ENCODE data around the gene HUNK.
"Not testable (repeated sequence)": the region's sequence is repeated elsewhere in the genome, so short reads cannot be mapped to it uniquely, and the experiment has no call there.

Gene HUNK

DNA sequence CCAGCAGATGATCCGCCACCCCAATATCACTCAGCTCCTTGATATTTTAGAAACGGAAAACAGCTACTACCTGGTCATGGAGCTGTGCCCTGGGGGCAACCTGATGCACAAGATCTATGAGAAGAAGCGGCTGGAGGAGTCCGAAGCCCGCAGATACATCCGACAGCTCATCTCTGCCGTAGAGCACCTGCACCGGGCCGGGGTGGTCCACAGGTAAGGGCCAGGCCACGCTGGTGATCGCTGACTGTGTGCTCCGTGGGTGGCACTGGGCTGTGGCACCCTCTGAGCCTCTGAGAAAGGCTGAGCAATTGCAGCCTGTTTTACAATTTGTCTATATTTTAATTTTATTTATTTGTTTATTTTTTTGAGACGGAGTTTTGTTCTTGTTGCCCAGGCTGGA, 51.7 kb downstream of the HUNK start:
- no peak for DNase-seq

DNA sequence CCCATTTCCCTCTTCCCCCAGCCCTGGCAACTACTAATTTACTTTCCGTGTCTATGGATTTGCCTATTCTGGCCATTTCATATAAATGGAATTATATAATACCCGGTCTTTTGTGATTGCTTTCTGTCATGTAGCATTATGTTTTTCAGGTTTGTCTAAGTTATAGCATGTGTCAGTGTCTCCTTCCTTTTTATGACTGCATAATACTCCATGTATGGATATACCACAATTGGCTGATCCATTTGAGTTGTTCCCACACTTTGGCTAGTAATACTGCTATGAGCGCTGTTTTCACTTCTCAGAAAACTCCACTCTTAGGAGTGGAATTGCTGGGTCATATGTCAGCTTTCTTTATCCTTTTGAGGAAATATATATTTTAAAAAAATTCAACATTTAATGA, 53.7 kb downstream of the HUNK start:
- DNase-seq = no peak

DNA sequence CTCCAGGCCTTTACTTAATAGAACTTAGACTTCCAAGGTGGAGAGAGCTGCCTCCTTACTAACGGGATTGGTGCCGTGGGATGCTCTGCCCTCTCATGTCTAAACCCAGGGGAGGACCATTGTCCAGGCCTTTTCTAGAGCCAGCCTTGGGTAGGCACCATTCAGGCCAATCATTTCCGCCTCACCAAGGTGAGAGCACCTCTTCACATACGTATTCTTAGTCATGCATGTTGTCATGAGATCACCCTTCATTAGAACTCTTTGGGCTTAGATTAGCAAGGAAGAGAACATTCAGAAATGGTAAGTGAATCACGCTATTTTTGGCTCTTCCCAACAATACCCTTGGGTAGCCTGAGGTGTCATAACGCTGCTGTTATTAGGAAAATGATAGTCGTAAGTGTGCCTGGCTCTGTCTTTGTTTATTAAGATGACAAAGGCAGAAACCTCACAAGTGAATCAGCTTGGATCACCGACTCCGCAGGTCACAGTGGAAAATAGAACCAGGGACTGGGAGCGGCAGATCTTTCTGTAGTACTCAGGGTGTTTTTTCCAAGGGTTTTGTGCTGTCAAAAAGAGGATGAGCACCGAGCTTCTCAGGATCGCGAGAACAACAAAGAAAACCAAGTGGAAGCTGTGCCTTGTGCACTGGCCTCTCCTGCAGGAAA, 55.0 kb downstream of the HUNK start:
- DNase-seq = no peak

DNA sequence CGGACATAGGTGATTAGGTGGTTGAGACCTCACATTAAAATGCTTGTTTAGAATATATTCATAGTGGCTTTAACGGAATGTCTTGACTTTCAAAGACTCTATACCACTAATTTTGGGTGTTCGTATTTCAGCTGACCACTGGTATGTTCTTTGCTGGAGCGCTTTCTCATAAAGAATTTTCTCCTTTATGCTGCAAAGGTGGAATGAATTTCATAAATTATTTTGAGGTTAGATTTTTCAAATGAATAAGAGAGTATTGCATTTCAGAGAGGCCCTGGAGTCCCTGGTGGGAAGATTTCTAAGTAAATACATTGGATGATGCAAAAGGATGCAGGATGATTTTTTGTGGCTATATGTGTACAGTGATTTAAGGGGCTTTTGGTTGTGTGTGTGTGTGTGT, 55.8 kb downstream of the HUNK start:
- no peak for DNase-seq

DNA sequence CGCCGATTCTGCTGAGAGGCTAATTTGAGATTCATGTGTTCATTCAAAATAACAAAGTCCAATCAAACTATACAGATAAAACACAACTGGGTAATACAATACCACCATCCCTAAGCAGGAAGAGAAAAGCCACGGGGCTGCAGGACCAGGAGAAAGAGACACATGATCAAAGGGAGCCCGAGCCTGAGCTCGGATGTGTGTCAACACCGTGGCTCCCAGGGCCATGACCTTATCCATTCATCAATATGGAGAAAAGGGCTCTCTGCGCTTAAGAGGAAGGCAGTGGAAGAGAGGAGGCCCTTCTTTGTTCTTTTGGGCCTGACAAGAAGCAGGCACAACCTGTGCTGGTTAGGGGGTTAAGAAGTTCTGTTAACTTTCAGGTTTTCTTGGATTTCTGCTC, 56.7 kb downstream of the HUNK start:
- DNase-seq = no peak

DNA sequence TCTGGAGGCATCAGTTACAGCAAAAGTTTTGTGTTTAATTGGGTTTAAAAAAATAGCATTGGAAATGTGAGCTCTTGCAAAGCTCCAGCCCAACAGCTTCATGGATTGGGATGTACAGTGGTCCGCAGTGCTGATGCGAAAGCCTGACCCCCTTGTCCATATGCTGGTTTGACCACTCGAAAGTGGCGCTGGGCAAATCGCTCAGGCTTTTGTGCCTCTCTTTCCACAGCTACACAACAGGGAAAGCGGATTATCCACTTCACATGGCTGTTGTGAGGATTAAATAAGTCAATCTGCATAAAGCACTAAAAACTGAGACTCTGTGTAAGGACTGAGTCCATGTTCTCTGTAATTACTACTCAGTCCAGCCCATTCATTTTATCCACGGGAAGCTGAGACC, 57.2 kb downstream of the HUNK start:
- DNase-seq = no peak

DNA sequence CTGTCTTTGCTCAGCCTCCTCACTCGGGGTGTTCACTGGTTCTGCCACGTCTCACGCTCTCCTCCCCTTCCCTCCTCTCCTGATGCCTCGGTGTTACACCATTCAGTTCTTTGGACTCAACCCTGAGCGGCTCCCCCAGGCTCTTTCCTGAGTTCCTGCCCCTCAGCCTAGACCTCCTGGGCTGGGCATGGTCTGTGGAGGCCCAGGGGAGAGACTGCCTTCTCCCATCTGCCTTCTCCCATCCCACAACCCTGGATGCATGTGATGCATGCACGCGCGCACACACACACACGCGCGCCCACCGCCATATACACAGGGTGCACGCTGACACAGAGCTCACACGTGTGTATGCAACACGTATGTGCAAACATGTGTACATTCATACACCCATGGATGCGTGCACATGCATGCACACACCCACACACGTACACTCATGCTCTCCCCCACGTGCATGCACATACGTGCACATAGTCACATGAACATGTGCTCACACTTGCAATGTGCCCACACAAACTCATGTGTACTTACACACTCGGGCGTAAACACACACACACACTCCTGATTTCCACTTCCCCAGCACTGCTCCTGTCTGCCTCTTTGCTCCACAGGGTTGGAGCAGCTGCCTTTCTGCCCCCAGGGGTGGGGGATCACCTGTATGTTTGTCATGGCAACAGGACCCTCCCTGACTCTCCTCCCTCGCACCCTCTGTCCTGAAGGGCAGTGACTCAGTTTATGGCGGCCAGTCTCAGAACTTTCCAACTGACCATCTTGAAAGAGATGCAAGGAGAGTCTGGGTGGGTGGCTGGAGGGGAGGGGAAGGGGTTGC, 59.0 kb downstream of the HUNK start:
- DNase-seq = no peak

DNA sequence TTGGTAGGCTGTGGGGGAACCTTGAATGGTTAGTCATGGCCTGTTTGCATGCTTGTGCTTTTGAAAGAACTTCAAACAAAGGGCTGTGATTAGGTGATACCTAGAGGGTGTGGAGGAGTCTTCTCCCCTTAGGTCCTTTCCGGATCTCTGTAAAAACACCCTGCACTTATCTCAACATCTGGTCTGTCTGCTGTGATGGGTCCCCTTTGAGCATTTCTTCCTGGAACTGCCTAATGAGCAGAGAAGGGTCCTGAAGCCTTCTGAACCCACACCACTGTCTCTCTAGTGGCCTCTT, 59.6 kb downstream of the HUNK start:
- DNase-seq = no peak

DNA sequence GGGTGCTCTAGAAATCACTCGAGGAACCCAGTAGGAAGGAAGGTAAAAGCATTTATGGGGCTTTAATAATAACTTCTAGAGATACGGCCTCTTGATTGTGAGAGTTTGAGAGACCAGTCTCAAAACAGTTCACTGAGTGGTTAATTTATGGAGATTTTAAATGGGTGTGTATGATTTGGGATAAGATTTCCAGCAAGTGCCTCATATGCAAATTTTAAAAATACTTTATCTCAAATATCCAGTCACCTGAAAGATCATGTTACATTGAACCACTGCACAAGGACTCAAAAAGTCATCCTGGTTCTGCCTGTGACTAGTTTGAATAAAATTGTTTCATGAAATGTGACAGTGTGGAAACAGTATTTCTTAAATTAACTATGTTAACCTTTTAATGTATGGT, 64.5 kb downstream of the HUNK start:
- no peak for DNase-seq

DNA sequence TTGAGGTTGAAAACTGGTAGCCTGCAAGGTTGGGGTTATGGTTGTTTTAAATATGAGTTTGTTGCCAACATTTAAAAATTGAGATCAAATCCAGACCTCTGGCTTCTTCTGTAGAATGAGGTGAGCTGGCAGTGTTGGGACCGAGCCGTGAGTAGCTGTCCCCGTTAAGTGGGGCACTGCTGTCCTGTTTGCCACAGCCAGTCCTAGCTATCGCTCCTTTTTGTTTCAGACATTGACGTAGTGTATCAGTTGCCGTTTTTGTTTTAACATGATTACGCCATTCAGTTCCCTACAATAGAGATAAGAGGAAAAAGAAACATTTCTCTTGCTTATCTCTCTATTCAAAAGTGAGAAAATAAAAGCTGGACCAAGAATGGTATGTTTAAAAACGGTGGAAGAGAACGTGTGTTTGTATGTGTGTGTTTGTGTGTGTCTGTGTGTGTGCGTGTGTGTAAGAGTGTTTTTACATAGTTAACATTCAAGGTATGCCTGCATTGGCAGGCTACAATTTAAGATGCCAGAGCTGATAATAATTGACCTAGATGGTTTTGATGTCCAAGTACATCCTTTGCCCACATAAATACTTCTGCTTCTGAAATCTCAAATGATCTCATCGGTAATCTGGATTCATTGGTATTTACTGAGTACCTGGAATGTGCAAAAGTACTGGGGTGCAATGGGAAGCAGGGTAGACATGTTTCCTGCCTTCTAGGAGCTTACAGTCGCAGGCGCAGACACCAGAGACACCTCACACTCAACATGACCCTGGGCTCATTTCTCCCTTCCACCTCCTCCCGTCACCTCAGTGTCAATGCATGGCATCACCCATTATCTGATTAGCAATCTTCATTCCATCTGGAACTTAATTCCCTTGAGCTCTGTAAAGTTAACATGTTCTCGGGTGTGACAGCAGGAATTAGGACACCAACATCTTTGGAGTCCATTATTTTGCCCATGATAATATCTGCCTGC, 65.8 kb downstream of the HUNK start:
- DNase-seq = no peak

DNA sequence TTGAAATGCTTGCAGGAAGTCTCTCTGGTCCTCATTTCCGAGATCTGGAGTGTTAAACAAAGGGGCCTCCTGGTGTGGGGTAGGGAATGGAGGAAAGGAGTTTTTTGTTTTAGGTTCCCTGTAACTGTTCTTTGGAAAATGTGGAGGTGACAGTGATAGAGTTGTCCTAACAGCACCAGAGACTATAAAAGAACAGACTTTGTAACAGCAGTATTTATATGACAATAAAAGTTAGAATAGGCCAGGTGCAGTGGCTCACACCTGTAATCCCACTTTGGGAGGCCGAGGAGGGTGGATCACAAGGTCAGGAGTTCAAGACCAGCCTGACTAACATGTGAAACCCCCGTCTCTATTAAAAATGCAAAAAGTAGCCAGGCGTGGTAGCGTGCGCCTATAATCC, 68.9 kb downstream of the HUNK start:
- DNase-seq = no peak

DNA sequence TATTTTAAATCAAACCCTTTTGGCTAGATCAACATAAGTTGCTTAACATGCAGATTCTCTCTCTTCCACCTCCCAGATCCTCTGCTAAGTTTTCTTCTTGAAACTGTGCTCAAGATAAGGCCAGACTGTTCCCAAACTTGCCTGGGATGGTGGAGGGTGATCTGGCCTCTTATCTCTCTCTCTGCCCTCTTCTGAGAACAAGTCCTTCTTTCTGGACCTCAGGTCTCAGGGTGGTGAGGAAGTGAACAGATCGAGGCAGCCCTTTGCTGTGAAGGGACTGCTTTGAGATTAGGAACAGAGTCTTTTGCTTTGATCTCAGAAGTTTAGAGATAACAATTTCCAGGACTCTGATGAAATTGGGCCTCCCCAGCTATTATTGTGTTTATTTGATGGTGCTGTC, 70.7 kb downstream of the HUNK start:
- no peak for DNase-seq

DNA sequence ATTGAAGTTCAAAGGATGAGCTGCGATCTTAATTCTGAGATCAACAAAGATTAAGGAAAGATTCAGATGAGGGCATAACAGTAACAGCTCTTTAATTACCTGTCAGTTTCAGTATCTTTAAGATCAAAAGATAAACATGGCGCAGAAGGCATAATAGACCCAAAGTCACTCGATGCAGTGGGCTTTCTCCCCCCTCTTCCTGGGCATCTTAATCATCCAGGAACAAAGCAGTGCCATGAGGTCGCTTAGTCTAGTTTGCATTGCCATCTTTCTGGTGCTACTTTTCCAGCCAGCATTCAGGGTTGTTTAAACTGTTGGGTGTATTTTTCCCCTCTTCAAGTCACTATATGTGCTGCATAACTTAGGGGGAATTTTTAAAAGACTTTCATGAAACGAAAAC, 72.3 kb downstream of the HUNK start:
- no peak for DNase-seq

DNA sequence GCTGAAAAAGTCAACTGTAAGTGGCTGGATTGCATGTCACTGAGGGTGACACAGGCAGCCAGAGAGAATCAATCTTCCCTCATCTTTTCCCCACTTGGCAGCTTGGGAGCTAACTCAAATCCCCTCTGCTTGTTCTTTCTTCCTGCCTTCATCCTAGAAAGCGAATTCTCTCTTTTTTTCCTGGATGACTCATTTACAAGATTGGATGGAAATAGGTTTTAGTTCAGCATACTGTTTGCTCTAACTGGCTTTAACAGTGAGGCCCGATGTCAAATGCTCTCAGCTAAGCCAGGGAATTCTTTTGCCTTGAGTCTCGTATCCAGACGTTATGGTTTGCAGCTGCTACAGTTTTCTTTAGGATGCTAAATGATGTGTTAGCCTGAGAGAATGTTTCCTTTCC, 72.7 kb downstream of the HUNK start:
- DNase-seq = no peak

DNA sequence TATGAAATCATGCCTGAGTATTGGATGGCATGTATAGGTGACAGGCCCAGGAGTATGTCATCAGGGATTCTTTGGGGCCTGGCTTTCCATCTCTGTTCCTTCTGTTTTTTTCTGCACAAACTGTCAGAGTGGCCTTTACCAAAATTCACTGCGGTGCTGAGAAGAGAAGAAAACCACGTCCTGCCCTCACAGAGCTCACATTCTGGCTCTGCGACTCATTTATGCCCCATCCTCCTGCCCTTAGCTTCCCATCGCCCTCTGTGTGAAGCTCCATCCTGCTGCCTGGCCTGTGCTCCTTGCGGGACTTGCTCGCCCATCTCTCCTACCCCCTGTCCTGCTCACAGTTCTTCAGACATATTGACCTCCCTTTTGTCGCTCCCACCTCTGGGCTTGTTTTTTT, 73.4 kb downstream of the HUNK start:
- DNase-seq = no peak

DNA sequence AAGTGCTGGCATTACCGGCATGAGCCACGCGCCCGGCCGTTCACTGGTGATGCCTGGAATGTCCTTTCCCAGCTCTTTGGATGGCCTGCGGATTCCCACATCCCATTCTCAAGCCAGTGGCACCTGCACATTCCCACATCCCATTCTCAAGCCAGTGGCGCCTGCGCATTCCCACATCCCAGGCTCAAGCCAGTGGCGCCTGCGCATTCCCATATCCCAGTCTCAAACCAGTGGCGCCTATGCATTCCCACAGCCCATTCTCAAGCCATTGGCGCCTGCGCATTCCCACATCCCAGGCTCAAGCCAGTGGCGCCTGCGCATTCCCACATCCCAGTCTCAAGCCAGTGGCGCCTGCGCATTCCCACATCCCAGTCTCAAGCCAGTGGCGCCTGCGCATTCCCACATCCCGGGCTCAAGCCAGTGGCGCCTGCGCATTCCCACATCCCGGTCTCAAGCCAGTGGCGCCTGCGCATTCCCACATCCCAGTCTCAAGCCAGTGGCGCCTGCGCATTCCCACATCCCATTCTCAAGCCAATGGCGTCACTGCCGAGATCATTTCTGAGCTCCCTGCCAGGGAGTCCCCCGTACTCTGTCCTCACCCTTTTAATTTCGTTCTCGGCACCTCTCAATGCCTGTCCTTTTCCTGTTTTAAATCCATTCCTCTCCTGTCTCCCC, 74.2 kb downstream of the HUNK start:
- DNase-seq = not testable (repeated sequence)

DNA sequence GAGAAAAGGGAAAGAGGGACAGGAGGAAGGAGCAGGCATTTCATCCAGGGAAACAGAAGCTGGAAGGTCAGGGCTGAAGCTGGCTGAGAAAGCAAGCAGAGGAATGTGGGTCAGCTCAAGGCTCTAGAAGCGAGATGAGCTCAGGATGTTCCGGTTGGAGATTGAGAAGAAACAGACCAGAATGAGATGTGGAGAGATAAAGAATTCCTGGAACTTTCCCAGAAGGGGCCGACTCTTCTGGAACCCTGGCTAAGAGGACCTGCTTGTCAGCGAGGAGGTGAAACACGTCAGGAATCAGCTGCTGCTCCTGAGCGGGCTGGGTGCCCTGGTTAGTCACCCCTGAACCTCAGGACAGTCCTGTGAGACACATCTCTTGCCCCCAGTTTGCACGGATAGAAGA, 75.9 kb downstream of the HUNK start:
- DNase-seq = no peak

DNA sequence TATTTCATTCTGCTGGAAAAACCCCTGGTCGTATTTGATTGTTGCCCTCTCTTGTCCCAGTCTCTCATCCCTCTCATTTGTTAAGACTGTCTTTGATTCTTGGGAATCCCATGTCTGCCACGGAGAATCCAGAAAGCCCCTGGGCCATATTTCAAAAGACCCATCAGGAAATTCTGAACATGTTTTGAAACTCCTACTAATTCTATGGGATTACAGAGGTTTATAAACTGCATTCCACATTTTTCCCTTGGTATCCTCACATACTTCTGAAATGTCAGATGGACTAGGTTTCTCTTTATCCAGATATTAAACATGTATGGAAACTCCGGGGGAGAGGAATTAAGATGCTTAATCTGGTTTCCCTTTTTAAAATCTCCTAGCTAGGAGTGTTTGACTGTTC, 80.0 kb downstream of the HUNK start:
- DNase-seq = no peak

DNA sequence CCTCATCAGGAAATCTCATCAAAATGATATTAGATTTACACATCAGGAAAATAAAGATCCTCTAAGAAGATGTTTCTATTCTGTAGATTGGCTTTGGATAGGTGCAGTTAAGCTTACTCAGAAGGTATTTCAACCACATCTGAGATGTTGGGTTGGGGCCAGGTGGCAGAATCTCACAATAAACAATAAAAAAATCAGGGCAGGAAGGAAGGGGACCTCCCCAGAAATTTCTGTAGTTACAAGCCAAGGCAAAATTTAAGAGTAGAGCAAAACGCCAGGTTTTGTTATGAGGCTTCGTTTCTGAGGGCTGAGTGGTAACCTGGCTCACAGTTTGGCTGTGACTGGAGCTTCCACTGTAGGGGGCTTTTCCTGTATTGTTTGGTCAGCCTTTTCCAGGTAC, 84.8 kb downstream of the HUNK start:
- DNase-seq = no peak

DNA sequence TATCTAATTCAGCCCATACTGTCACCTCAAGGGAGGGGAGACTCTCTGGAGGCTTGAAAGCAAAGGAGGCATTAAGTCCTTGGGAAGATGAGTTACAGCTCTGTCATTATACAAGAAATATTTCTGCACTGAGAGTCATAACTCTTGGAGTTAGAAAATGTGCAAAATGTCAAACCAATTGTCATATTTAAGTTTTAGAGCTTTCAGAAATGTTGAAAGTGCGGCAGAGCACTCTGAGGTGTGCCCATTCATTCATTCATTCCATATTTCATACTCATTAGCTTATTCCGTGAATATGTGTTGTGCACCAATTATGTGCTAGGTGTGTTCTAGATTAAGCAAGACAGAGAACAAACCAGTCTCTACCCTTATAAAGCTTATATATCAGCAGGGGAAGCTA, 87.1 kb downstream of the HUNK start:
- DNase-seq = no peak

DNA sequence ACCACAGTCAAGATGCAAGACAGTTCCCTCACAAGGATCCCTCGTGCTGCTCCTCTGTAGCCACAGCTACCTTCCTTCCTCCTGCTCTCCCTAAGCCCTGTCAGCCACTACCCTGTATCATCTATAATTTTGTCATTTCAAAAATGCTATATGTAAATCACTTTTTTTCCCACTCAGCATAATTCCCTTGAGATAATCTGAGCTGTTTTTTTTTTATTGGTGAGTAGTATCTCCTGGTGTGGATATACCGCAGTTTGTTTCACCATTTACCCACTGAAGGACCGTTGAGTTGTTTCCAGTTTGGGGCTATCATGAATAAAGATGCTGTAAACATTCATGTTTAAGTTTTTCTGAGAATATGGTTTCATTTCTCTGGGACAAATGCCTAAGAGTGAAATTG, 88.2 kb downstream of the HUNK start:
- no peak for DNase-seq

DNA sequence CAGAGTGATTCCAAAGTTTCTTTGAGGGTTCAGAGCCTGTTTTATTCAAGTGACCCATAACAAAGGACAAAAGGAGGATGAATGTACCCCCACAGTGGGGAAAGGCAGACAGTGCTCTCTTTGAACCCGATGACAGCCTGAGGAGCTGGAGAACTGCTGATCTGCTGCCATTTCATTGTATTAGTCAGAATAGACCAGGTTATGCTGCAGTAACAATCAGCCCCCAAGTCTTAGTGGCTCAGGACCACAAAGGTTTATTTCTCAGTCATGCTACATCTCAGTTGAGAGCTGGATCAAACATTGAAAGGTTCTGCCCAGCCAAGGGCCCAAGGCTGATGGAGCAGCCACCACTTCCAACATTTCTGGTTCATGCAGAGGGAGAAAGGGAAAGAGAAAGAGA, 88.9 kb downstream of the HUNK start:
- no peak for DNase-seq

DNA sequence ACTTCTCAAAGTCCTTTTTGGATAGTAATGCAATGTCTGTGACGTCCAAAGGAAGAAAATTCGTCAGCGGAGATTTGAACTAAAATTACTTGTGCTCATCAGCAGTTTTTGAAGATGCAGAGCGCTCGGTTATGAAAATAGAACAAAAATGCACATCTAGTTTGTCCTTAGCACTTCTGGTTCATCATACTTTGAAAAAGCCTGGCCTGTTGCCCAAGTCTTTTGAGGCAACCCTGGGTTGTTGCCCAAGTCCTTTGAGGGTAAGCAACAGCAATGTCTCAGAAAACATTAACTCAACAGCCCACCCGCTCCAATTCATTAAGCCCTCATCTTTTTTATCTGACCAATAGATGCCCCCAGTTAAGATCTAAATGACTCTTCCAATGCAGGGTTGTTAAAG, 91.9 kb downstream of the HUNK start:
- no peak for DNase-seq

Data from inflammatory macrophage treated with lipopolysaccharide for 4 hours (primary cell).